ENCODE measurements around the gene CDK4. TPM values are rescaled to one million over a fixed set of nuclear protein-coding genes. Genes with fewer than 3 reads are reported as not detected.

The CDK4 gene
- total and polyA plus RNA-seq, 2 of the 13 experiments (the other 11 are each of a cell fraction or from before 2014, with no cell fraction given) = 191 to 209 TPM

GRCh38 chr12:57751788-57752667 lies at the start of gene CDK4 (continued):
- TF ChIP-seq SRF (IDR thresholded peaks at IDR 0.05; ENCODE audit: low read depth, low read length) (no peak), ZNF782 (CRISPR knock-in tag; IDR thresholded peaks at IDR 0.05; ENCODE audit: borderline replicate concordance) (peak; percentile 87; the same call in 1 of the 2 replicates), SAFB2 (CRISPR knock-in tag; IDR thresholded peaks at IDR 0.05; ENCODE audit: borderline replicate concordance, low read depth) (peak; percentile 89; the same call in 1 of the 2 replicates), HMGA1 (CRISPR knock-in tag; conservative IDR thresholded peaks at IDR 0.05) (no peak), SP1 (IDR thresholded peaks at IDR 0.05) (no peak), SP1 (CRISPR knock-in tag; IDR thresholded peaks at IDR 0.05) (peak; percentile 94), ZNF879 (CRISPR knock-in tag; IDR thresholded peaks at IDR 0.05) (0 out of 2 replicates have a peak, but pooled peaks have one; percentile 56), DRAP1 (CRISPR knock-in tag; IDR thresholded peaks at IDR 0.05) (peak; percentile 87), MEF2D (CRISPR knock-in tag; IDR thresholded peaks at IDR 0.05) (peak; percentile 90), MBNL3 (CRISPR knock-in tag; conservative IDR thresholded peaks at IDR 0.05) (no peak), ZNF407 (CRISPR knock-in tag; IDR thresholded peaks at IDR 0.05; ENCODE audit: not compliant biosample characterization) (peak; percentile 86), TBX3 (IDR thresholded peaks at IDR 0.05; ENCODE audit: borderline replicate concordance) (peak; percentile 94), IKZF4 (CRISPR knock-in tag; IDR thresholded peaks at IDR 0.05; ENCODE audit: borderline replicate concordance, low read depth, not compliant biosample characterization) (peak; percentile 50), KDM6A (CRISPR knock-in tag; IDR thresholded peaks at IDR 0.05; ENCODE audit: low read depth) (no peak), AHR (CRISPR knock-in tag; IDR thresholded peaks at IDR 0.05) (no peak)
- TF ChIP-seq, protein P1, sequence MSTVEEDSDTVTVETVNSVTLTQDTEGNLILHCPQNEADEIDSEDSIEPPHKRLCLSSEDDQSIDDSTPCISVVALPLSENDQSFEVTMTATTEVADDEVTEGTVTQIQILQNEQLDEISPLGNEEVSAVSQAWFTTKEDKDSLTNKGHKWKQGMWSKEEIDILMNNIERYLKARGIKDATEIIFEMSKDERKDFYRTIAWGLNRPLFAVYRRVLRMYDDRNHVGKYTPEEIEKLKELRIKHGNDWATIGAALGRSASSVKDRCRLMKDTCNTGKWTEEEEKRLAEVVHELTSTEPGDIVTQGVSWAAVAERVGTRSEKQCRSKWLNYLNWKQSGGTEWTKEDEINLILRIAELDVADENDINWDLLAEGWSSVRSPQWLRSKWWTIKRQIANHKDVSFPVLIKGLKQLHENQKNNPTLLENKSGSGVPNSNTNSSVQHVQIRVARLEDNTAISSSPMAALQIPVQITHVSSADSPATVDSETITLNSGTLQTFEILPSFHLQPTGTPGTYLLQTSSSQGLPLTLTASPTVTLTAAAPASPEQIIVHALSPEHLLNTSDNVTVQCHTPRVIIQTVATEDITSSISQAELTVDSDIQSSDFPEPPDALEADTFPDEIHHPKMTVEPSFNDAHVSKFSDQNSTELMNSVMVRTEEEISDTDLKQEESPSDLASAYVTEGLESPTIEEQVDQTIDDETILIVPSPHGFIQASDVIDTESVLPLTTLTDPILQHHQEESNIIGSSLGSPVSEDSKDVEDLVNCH (CRISPR knock-in tag; IDR thresholded peaks at IDR 0.05) = no peak
- TF ChIP-seq, protein P2, sequence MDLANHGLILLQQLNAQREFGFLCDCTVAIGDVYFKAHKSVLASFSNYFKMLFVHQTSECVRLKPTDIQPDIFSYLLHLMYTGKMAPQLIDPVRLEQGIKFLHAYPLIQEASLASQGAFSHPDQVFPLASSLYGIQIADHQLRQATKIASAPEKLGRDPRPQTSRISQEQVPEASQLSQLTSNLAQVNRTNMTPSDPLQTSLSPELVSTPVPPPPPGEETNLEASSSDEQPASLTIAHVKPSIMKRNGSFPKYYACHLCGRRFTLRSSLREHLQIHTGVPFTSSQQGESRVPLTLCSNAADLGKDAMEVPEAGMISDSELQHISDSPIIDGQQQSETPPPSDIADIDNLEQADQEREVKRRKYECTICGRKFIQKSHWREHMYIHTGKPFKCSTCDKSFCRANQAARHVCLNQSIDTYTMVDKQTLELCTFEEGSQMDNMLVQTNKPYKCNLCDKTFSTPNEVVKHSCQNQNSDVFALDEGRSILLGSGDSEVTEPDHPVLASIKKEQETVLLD (CRISPR knock-in tag; IDR thresholded peaks at IDR 0.05; ENCODE audit: low read depth) = peak; percentile 75
